ENCODE data around the gene COL23A1. TPM values are rescaled to one million over a fixed set of nuclear protein-coding genes. Genes with fewer than 3 reads are reported as not detected.
A peak's percentile ranks its signal among the peaks of the same experiment; 100 is the strongest.

The COL23A1 gene
- total RNA-seq, 1 experiment from 2014 or later: not detected

DNA sequence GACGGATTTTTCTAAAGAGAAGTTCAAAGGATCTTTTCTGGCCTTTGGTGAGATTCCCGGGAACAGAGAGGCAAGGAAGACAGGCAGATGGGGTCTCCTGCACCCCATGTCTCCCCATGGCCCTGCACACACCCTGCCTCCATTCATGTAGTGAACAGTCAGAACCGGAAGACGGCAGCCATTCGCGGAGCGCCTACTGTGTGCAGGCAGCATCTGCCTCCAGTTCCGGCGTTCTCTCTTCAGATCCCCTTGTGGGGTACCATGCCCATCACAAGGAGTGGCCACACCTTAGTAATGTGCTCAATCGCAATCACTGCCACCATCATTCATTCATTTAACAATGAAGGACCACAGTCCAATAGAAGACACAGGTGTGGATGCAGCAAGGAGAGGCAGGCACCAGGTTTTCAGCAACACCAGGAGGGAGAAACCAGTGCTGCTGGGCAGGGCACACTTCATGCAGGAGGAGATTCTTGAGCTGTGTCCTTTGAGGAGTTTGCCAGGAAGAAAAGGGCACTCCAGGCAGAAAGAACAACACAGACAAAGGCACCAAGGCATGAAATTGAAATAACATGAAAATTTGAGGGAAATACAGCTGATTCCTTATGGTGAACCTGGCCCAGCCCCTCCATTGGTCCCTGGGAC is 186.1 kb downstream of the COL23A1 start:
- DNase-seq (ENCODE audit: low read depth): no peak

DNA sequence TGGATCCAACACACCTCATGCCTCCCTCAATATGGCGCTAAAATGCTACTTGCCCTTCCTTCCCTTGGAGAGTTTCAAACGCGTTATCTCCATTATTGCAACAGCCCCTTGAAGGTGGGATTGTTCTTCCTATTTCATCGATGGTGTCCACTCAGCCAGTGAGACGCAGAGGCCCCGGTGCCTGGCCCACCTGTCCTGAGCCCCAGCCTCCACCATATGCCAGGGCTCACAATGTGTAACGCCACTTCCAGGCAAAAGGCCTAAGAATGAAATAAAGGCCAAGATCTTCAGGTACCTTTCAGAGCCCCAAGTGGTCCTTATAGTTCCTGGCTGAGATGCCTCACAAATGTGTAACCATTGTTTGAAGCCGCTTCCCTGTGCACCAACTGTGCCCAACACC is 186.8 kb downstream of the COL23A1 start:
- no peak for DNase-seq (ENCODE audit: low read depth)

- DNase-seq (ENCODE audit: low read depth): no peak
Measured at GRCh38 chr5:178399701-178400095, 190.5 kb downstream of the COL23A1 start.

DNA sequence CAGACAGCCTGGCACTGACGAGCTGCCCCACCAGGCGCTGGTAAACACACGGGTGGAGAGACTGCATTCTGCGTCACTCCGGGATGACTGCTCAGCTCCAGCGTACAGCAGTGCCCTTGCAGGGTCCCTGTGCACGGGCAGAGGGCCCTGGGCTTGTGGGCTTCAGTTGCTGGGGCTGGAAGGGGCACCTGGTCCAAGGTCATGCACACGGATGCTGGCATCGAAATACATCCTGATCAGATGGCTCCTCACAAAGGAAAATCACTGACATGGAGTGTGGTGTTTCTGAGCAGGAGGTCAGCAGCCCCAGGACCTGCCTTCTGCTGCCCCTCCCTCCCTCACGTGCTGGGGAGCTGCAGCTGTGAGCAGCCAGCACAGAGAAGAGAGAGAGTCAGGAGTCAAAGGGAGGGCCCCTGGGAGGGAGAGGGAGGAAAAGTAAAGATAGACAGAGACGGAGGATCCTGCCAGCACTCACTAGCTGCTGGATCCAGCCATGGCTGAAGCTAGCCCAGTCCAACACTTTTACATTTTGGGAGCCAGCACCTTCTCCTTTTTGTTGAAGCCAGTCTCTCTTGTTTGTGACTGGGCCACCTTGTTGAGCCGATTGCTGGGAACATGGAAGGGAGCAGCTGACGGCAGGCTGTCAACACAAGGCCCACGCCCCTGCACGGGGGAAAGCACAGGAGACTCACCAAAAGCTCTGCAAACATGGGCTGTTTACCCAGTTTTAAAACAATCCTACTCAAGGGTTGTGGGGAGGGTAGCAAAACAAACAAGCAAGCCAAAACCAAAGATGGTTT is 191.1 kb downstream of the COL23A1 start:
- DNase-seq (ENCODE audit: low read depth): no peak

DNA sequence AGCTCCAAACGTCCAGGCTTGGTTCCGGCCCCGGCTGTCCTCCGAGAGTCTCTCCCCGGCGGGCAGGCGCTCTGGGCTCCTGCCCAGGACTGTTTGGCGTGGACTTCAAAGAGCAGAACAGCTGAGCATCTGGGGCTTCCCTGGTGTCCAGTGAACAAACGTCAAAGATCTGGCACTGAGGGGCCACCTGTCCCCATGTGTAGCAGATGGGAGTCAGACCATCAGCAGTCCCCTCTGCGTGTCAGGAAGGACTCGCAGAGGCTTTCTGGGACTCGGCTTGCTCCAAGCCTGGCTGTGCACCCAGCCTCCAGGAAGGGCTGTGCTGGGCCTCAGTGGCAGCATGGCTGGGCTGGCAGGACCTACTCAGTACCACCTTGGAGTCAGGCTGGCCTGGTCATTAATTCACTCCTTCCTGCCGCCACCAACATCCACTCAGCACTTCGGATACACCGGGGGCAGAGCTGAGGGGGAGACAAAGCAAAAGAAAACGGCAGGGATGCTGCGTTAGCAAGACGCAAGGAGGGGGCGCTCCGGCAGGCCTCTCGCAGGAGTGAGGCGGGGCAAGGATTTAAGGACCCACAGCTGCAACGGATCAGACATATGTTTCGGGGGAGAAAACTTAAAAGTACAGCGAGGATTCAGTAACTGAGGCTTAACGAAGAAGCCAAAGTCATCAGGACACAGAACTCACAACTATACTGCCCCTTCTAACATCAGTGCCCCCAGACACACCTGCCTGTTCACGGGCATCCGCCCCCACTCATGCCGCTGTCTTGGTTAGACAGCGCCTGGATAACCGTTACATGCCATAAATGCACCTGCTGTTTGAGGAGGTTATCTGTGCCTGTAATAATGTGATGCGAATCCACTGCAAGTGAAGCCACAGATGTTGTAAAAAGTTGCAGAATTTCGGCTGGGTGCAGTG is 193.1 kb downstream of the COL23A1 start:
- DNase-seq (ENCODE audit: low read depth): no peak

- no peak for DNase-seq (ENCODE audit: low read depth)
Measured at GRCh38 chr5:178394074-178394473, 196.1 kb downstream of the COL23A1 start.

GRCh38 chr5:178392931-178393394 is 197.2 kb downstream of the COL23A1 start:
- DNase-seq (ENCODE audit: low read depth): no peak

DNA sequence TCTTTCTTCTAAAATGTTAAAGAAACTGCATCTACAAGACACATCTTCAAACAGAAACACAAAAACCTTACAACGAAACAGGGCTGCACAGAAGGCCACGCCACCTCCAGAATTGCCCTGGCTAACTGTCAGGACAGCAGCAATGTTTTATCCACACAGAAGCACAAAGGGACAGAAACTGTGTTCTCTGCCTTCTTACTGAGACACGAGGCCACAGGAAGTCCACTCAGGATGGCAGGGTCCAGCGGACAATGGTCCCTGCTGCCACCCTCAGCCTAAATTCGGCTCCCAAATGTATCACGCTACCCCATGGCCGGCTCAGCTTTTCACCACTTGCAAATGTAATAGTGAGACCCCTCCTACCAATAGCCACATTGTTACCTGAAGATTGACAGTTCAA is 197.8 kb downstream of the COL23A1 start:
- no peak for DNase-seq (ENCODE audit: low read depth)

- no peak for DNase-seq (ENCODE audit: low read depth)
Measured at GRCh38 chr5:178391480-178391879, 198.7 kb downstream of the COL23A1 start.

DNA sequence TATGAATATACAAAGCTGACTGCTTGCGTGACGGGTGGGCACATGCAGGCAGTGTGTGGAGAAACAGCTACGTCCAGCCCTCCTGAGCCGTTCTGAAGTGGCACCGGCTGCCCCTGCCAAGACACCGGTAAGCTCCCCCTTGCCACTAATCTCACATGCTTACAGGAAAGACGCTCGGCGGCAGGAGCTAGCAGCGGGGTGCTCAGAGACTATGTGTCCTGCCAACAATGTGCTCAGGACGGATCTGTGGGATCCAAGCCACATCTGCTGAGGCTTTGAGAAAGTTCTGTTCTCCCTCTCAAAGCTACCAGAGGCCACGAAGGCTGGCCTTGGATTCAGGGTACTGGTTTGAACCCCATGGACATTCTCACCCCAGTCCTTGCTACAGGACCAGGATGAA is 200.4 kb downstream of the COL23A1 start:
- no peak for DNase-seq (ENCODE audit: low read depth)

DNA sequence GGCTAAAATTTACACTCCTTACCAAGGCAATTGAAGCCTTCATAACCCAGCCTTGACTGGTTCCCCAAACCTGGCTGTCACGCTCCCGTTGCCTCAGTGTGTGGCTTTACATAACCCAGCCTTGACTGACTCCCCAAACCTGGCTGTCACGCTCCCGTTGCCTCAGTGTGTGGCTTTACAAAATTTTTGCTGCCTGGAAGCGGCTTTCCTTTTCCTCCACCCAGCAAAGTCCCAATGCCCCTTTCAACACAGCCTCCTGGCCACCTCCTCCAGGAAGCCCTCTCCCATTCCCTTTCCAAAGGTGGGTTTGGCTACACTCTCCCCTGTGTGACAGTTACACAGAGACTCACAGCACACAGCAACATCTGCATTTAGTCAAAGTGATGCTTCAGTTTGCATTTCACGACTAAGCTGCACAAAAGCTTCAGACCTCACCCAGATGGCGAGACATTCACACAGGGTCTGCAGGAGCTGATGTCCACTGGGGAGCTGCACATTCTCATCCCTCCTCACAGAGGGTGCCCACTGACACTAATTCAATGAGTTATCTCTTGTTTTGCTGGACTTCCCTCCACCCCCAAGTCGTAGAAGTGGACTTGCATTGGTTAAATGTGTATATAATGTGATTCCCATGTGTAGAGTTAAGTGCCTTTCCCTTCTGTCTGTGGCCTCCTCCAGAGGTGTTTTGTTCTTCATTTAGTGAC is 201.0 kb downstream of the COL23A1 start:
- DNase-seq (ENCODE audit: low read depth): no peak

DNA sequence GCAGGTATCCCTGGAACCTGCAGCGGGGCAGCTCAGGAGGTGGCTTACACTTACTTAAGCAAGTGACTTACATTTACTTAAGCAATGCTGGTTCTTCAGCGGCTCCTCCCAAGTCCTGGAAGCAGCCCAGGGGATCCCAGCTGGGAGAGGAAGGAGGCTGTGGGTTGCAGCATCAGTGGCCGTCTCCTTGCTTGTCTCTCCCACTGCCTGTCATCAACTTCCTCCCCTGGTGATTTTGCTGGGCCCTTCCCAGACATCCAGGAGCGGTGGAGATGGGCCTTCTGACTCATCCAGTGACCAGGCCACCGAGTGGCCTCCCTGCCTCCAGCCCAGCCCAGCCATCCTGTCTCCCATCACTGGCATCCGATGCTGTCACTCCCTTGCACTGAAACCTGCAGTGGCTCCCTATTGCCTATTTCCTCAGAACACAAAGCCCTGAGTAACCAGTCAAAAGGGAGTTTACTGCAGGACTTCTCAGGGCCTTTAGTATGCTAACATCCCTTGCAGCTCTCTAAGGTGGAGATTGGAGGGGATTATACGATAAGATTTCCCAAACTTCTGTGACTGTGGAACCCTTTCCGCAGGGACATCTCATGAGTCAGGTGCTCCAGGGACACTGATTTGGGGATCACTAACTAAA is 201.7 kb downstream of the COL23A1 start:
- peak; percentile 26 for DNase-seq (ENCODE audit: low read depth)

GRCh38 chr5:178387856-178388190 is 202.4 kb downstream of the COL23A1 start:
- no peak for DNase-seq (ENCODE audit: low read depth)

GRCh38 chr5:178387061-178387855 is 202.9 kb downstream of the COL23A1 start:
- no peak for DNase-seq (ENCODE audit: low read depth)

- no peak for DNase-seq (ENCODE audit: low read depth)
Measured at GRCh38 chr5:178386336-178386931, 203.8 kb downstream of the COL23A1 start.

DNA sequence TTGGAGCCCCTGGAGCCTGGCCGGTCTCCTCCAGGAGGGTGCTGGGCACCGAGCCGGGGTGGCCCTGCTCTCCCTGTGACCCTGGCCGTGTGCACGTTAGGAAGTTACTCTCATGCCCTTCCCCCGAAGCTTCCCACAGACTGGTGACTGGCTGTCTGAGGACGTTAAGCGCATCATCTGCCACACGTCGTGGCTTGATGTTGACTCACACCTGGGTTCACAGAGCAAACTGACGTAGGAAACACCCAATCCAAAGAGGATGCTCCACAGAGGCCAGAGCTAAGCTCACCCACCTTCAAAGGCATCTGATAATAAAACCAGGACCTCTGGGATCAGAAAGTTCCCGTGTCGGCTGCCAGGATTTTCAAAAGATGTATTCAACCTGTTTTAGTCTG is 204.7 kb downstream of the COL23A1 start:
- DNase-seq (ENCODE audit: low read depth): no peak

- DNase-seq (ENCODE audit: low read depth): no peak
Measured at GRCh38 chr5:178384816-178385495, 205.2 kb downstream of the COL23A1 start.

- no peak for DNase-seq (ENCODE audit: low read depth)
Measured at GRCh38 chr5:178383919-178384815, 206.0 kb downstream of the COL23A1 start.
